HL-60 (cell line): Measurements from ENCODE around the gene MEOX1.

Experiments used
- POLR2AphosphoS5 ChIP-seq: IDR thresholded peaks from 2 replicates; pipeline ENCODE4 v1.6.1; 2012; ENCODE audit warnings: low read depth
- TF ChIP-seq, protein P1 (sequence below): IDR thresholded peaks from one replicate; pipeline ENCODE4 v1.5.1; 2011; ENCODE audit warnings: low read length, control low read depth, inconsistent platforms; ENCODE audit not compliant: insufficient read depth

DNA sequence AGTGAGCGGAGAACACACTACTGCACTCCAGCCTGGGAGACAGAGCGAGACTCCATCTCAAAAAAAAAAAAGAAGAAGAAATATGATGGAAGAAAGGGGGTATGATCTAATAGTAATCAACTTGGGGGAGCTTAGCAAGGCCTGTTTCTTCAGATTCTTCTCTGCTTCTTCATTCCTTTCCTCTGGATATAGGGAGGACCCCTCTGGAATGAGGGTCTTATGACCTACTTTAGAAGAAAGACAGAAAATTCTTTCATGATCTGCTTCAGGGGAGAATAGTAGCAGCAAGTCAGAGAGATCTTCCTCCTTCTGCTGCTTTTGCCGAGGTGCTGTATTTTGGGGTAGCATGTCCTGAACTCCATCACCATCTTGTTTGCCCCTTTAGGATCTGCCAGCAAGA lies 70.7 kb downstream of the MEOX1 start:
- TF ChIP-seq, protein P1, sequence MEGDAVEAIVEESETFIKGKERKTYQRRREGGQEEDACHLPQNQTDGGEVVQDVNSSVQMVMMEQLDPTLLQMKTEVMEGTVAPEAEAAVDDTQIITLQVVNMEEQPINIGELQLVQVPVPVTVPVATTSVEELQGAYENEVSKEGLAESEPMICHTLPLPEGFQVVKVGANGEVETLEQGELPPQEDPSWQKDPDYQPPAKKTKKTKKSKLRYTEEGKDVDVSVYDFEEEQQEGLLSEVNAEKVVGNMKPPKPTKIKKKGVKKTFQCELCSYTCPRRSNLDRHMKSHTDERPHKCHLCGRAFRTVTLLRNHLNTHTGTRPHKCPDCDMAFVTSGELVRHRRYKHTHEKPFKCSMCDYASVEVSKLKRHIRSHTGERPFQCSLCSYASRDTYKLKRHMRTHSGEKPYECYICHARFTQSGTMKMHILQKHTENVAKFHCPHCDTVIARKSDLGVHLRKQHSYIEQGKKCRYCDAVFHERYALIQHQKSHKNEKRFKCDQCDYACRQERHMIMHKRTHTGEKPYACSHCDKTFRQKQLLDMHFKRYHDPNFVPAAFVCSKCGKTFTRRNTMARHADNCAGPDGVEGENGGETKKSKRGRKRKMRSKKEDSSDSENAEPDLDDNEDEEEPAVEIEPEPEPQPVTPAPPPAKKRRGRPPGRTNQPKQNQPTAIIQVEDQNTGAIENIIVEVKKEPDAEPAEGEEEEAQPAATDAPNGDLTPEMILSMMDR: no peak
- no peak for TF ChIP-seq POLR2AphosphoS5
